H1 (cell line): ENCODE measurements around the gene ADPGK. TPM values are rescaled to one million over a fixed set of nuclear protein-coding genes. Genes with fewer than 3 reads are reported as not detected.

Source experiments
- CTCF ChIA-PET: fragments of 300-600 bp; sonication (Branson Sonifier 250); formaldehyde crosslinking; loops from one replicate; lab custom pipeline; 2021; ENCODE audit not compliant: partially characterized antibody; lab: Charles Lee
- POLR2A ChIA-PET: fragments of 300-600 bp; sonication (Branson Sonifier 250); formaldehyde crosslinking; loops from one replicate; lab custom pipeline; 2021; ENCODE audit warnings: inconsistent platforms; ENCODE audit not compliant: partially characterized antibody; lab: Charles Lee
- DNase-seq, 2 experiments: peaks; one replicate each; pipeline versions ENCODE4 v3.0.0 to v3.0.0-alpha.2; 2010 to 2022; ENCODE audit warnings: low spot score in 2 of 2, low read depth in 1 of 2, mixed read lengths in 1 of 2
- FAIRE-seq: peaks from 2 replicates; lab custom pipeline; 2011; peaks lifted over from hg19 to GRCh38; lab: Jason Lieb, UNC
- H2AFZ ChIP-seq: 2 replicates; pipeline ENCODE4 v1.8.1; 2012; ENCODE audit warnings: low read length, inconsistent platforms
- H2AK5ac ChIP-seq: 2 replicates; pipeline ENCODE4 v1.6.1; 2013; ENCODE audit warnings: low read depth, low read length
- H2BK120ac ChIP-seq: replicated peaks from 2 replicates; pipeline ENCODE3; 2013; ENCODE audit warnings: low read depth, low read length, inconsistent platforms
- H2BK12ac ChIP-seq: 2 replicates; pipeline ENCODE4 v1.6.1; 2013; ENCODE audit warnings: low read depth, low read length
- H2BK15ac ChIP-seq: 2 replicates; pipeline ENCODE4 v1.6.1; 2013; ENCODE audit warnings: low read length
- H2BK20ac ChIP-seq: 2 replicates; pipeline ENCODE4 v1.6.1; 2013; ENCODE audit warnings: low read length
- H2BK5ac ChIP-seq: 2 replicates; pipeline ENCODE4 v1.6.1; 2013; ENCODE audit warnings: low read depth, low read length
- H3K14ac ChIP-seq: 2 replicates; pipeline ENCODE4 v1.6.1; 2013; ENCODE audit warnings: inconsistent platforms; ENCODE audit not compliant: insufficient read length
- H3K18ac ChIP-seq: 2 replicates; pipeline ENCODE4 v1.6.1; 2013; ENCODE audit warnings: low read length; ENCODE audit errors: extremely low read depth
- H3K23ac ChIP-seq: 2 replicates; pipeline ENCODE4 v1.6.1; 2013; ENCODE audit warnings: inconsistent platforms; ENCODE audit not compliant: insufficient read length
- H3K23me2 ChIP-seq: 2 replicates; pipeline ENCODE4 v1.6.1; 2013; ENCODE audit warnings: low read depth, low read length
- H3K27ac ChIP-seq: 2 replicates; pipeline ENCODE4 v1.6.1; 2011; ENCODE audit warnings: low read depth, low read length, inconsistent platforms
- H3K27me3 ChIP-seq, 4 experiments: replicated peaks in 1 of 4; 1 replicate in 1 of 4; 2 replicates in 3 of 4; pipeline versions ENCODE4 v1.6.1 to v1.8.1; 2011 to 2013; ENCODE audit warnings: low read length in 3 of 4, mild to moderate bottlenecking in 3 of 4, inconsistent platforms in 2 of 4, mixed read lengths in 2 of 4, moderate library complexity in 1 of 4; ENCODE audit not compliant: control insufficient read depth in 3 of 4, insufficient read depth in 3 of 4; ENCODE audit errors: extremely low read depth in 1 of 4
- H3K36me3 ChIP-seq, 4 experiments: 2 replicates each; pipeline versions ENCODE4 v1.6.1 to v1.8.1; 2011 to 2013; ENCODE audit warnings: mild to moderate bottlenecking in 4 of 4, low read length in 3 of 4, moderate library complexity in 2 of 4, control low read depth in 1 of 4, inconsistent platforms in 1 of 4; ENCODE audit not compliant: insufficient read depth in 4 of 4, control insufficient read depth in 2 of 4
- H3K4ac ChIP-seq: replicated peaks from 2 replicates; pipeline ENCODE3; 2013; ENCODE audit warnings: low read length, low read depth, mixed read lengths, inconsistent platforms; ENCODE audit not compliant: insufficient read length
- H3K4me1 ChIP-seq, 4 experiments: replicated peaks in 1 of 4; 1 replicate in 1 of 4; 2 replicates in 3 of 4; pipeline versions ENCODE4 v1.6.1 to v1.8.1; 2011 to 2013; ENCODE audit warnings: low read length in 3 of 4, inconsistent platforms in 2 of 4, mixed read lengths in 1 of 4; ENCODE audit not compliant: insufficient read depth in 4 of 4, control insufficient read depth in 3 of 4
- H3K4me2 ChIP-seq, 2 experiments: 2 replicates each; pipeline versions ENCODE4 v1.6.1 to v1.8.1; 2011 to 2013; ENCODE audit warnings: low read depth in 2 of 2, low read length in 2 of 2, control low read depth in 1 of 2, inconsistent platforms in 1 of 2, mild to moderate bottlenecking in 1 of 2; ENCODE audit not compliant: insufficient read depth in 1 of 2
- H3K4me3 ChIP-seq, 4 experiments: fragments of 200-600, 300-600 bp in 1 of 4; sonication (generic), shearing (Covaris generic), sonication (Bioruptor Twin) in 1 of 4; 2 replicates each; pipeline versions ENCODE4 v1.5.1 to v1.8.1; 2011 to 2016; ENCODE audit warnings: low read length in 4 of 4, low read depth in 3 of 4, control low read depth in 2 of 4, inconsistent platforms in 2 of 4, mild to moderate bottlenecking in 2 of 4, mixed read lengths in 1 of 4, moderate library complexity in 1 of 4; ENCODE audit not compliant: insufficient read depth in 2 of 4; ENCODE audit errors: extremely low read depth in 1 of 4
- H3K56ac ChIP-seq: replicated peaks from 2 replicates; pipeline ENCODE3; 2013; ENCODE audit warnings: low read depth, mild to moderate bottlenecking, mixed read lengths, low read length, inconsistent platforms; ENCODE audit not compliant: insufficient read length
- H3K79me1 ChIP-seq: 2 replicates; pipeline ENCODE4 v1.6.1; 2013; ENCODE audit warnings: low read depth, low read length, control low read depth
- H3K79me2 ChIP-seq, 2 experiments: 2 replicates each; pipeline versions ENCODE4 v1.6.1 to v1.8.1; 2012 to 2013; ENCODE audit warnings: low read length in 2 of 2, mild to moderate bottlenecking in 2 of 2, inconsistent platforms in 1 of 2; ENCODE audit not compliant: insufficient read depth in 2 of 2, control insufficient read depth in 1 of 2
- H3K9ac ChIP-seq, 4 experiments: replicated peaks in 1 of 4; 1 replicate in 1 of 4; 2 replicates in 3 of 4; pipeline versions ENCODE4 v1.6.1 to v1.8.1; 2011 to 2013; ENCODE audit warnings: low read depth in 3 of 4, low read length in 3 of 4, control low read depth in 2 of 4, mild to moderate bottlenecking in 2 of 4, moderate library complexity in 2 of 4, inconsistent platforms in 1 of 4; ENCODE audit errors: extremely low read depth in 1 of 4
- H3K9me3 ChIP-seq, 2 experiments: 2 replicates each; pipeline versions ENCODE4 v1.6.1 to v1.8.1; 2012 to 2013; ENCODE audit warnings: mild to moderate bottlenecking in 2 of 2, moderate library complexity in 2 of 2, control low read depth in 1 of 2, inconsistent platforms in 1 of 2, low read depth in 1 of 2, low read length in 1 of 2, mixed read lengths in 1 of 2; ENCODE audit not compliant: insufficient read depth in 2 of 2
- H4K20me1 ChIP-seq, 2 experiments: replicated peaks in 1 of 2; 2 replicates each; pipeline versions ENCODE3 to v1.8.1; 2011 to 2013; ENCODE audit warnings: inconsistent platforms in 2 of 2, low read length in 2 of 2, mild to moderate bottlenecking in 1 of 2; ENCODE audit not compliant: insufficient read depth in 2 of 2, control insufficient read depth in 1 of 2
- H4K5ac ChIP-seq: 2 replicates; pipeline ENCODE4 v1.6.1; 2013; ENCODE audit warnings: low read length, low read depth, mixed read lengths, inconsistent platforms; ENCODE audit not compliant: insufficient read length
- H4K8ac ChIP-seq: 2 replicates; pipeline ENCODE4 v1.8.0; 2013; ENCODE audit warnings: mild to moderate bottlenecking, moderate library complexity, low read length, inconsistent platforms; ENCODE audit not compliant: insufficient read depth; ENCODE audit errors: extremely low read depth
- H4K91ac ChIP-seq: replicated peaks from 2 replicates; pipeline ENCODE3; 2013; ENCODE audit warnings: low read length, mixed read lengths, inconsistent platforms; ENCODE audit not compliant: insufficient read length
- GABPA ChIP-seq: IDR thresholded peaks from 2 replicates; pipeline ENCODE4 v1.6.1; 2011; ENCODE audit warnings: mild to moderate bottlenecking, low read length, moderate library complexity, borderline replicate concordance; ENCODE audit not compliant: insufficient read depth
- HDAC6 ChIP-seq: IDR thresholded peaks from one replicate; pipeline ENCODE4 v1.7.1; 2012; ENCODE audit warnings: low read depth, mild to moderate bottlenecking, inconsistent platforms, low read length, moderate library complexity
- JUND ChIP-seq: IDR thresholded peaks from 2 replicates; pipeline ENCODE4 v1.6.1; 2011; ENCODE audit warnings: mild to moderate bottlenecking, improper control_type of control experiment, low read length
- RAD21 ChIP-seq, 2 experiments: IDR thresholded peaks in 1 of 2; conservative IDR thresholded peaks in 1 of 2; 2 replicates each; pipeline ENCODE4 v1.6.1; 2011; ENCODE audit warnings: low read depth in 2 of 2, low read length in 2 of 2, improper control_type of control experiment in 1 of 2, inconsistent platforms in 1 of 2, mild to moderate bottlenecking in 1 of 2, moderate library complexity in 1 of 2
- RBBP5 ChIP-seq: IDR thresholded peaks from 2 replicates; pipeline ENCODE4 v1.7.1; 2012; ENCODE audit warnings: low read depth, mild to moderate bottlenecking, inconsistent platforms, low read length, moderate library complexity, borderline replicate concordance
- SUZ12 ChIP-seq: fragments of 200-600 bp; sonication (generic); IDR thresholded peaks from 2 replicates; pipeline ENCODE4 v1.6.1; 2012; ENCODE audit warnings: mild to moderate bottlenecking, inconsistent platforms, low read length, moderate library complexity, mixed read lengths
- TEAD4 ChIP-seq: IDR thresholded peaks from 2 replicates; pipeline ENCODE4 v1.6.1; 2012; ENCODE audit warnings: low read depth, low read length, inconsistent platforms, mixed read lengths
- WGBS, 2 experiments: shearing (Covaris generic) in 1 of 2; methylation state at CpG; one replicate each; pipeline versions ENCODE4 v1.1.6 to v1.1.7; 2013 to 2015; ENCODE audit warnings: low lambda C conversion rate in 2 of 2, mixed read lengths in 2 of 2, inconsistent platforms in 1 of 2, low coverage in 1 of 2, missing lambda C conversion rate in 1 of 2; ENCODE audit not compliant: insufficient replicate concordance in 2 of 2, insufficient coverage in 1 of 2, insufficient read length in 1 of 2; ENCODE audit errors: extremely low coverage in 1 of 2, missing lambda C conversion rate in 1 of 2; 5-methylcytosine and 5-hydroxymethylcytosine counted together
- polyA plus RNA-seq, 7 experiments: library from polyadenylated mRNA; depleted of rRNA in 3 of 7; stranded (reverse) in 5 of 7; unstranded in 2 of 7; fragments of >200 nt in 5 of 7; fragments of 200-250 nt in 2 of 7; gene quantifications; 1 replicate in 5 of 7; 2 replicates in 1 of 7; 4 replicates in 1 of 7; pipeline versions ENCODE4 v1.2.1 to v1.2.3, GENCODE V29; 2011 to 2013; ENCODE audit warnings: missing spikeins in 2 of 7, mixed read lengths in 2 of 7
- total RNA-seq: library from RNA; stranded (reverse); fragmentation: NEBNext Ultra II Directional; extraction: Animal tissue kit (Norgen Biotek cat#: 25700); gene quantifications from 2 replicates; pipeline ENCODE4 v1.2.1, GENCODE V29; 2021

The ADPGK gene
- total and polyA plus RNA-seq, 2 of the 8 experiments (the other 6 are each of a cell fraction or from before 2014, with no cell fraction given), result 32.2 to 38.2 TPM

DNA sequence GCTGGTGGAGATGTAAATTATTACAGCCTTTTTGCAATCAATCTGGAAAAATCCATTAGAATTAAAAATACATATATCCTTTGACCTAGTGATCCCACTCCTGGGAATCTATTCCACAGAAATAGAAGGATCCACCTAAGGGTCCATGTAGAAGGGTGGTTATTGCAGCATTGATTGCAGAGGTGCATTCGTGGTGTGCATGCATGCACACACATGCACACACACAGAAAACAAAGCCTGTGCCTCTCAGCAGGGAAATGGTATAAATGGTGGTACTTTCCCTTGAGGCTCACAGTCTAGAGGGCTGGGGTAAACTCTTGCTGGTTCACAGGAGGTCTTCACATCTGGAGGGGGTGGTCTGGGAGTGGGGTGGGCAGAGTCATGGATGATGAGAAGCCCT lies 19.4 kb upstream of the ADPGK start:
- Histone ChIP-seq H3K4me2 (no peak overlapping the region), H3K4me3 (no peak overlapping the region), H3K56ac (no peak overlapping the region), H3K27me3 (no peaks in the 10 kb centered on the region; a peak in 1 of 7 replicates), H3K79me1 (no peaks in the 10 kb centered on the region), H3K4me1 (no peaks in the 10 kb centered on the region), H3K23me2 (no peaks in the 10 kb centered on the region), H4K5ac (no peak overlapping the region), H2AK5ac (no peak overlapping the region), H3K14ac (no peak overlapping the region), H3K36me3 (no peaks in the 10 kb centered on the region), H2BK12ac (no peak overlapping the region), H4K91ac (no peak overlapping the region), H2BK5ac (no peak overlapping the region), H2BK120ac (no peak overlapping the region), H3K27ac (no peak overlapping the region), H3K9ac (no peak overlapping the region), H4K20me1 (no peaks in the 10 kb centered on the region), H3K4ac (no peak overlapping the region), H3K79me2 (no peaks in the 10 kb centered on the region), H2AFZ (no peak overlapping the region), H3K9me3 (peaks cover 0 to 9% of the 10 kb centered on the region in 2 experiments; a peak in 1 of 4 replicates), H3K18ac (no peak overlapping the region), H3K23ac (no peak overlapping the region), H2BK20ac (no peak overlapping the region), H4K8ac (no peak overlapping the region), H2BK15ac (no peak overlapping the region)
- TF ChIP-seq RBBP5 (no peak), RAD21 (IDR thresholded peaks at IDR 0.05 in 1 of 2, conservative IDR thresholded peaks at IDR 0.05 in 1 of 2; ENCODE audit: low read depth in 2 of 2, low read length in 2 of 2) (no peak), SUZ12 (no peak), TEAD4 (no peak), HDAC6 (no peak), JUND (no peak), GABPA (no peak)
- DNase-seq (no peak), FAIRE-seq (no peak)
- WGBS, 2 experiments, result 100% methylated on average over 1 of the region's 1 CpG; no CpG with 5 or more reads in 1 of the 2 experiments
- POLR2A ChIA-PET, result no interaction called here
- CTCF ChIA-PET, result no interaction called here
